Mesenchymal stem cell (in vitro differentiated cells and primary cell): Measurements from ENCODE around the gene SPATA31E1.

ENCODE experiments used
- DNase-seq: peaks from one replicate; pipeline ENCODE4 v3.0.0-alpha.2; 2013
- H2AFZ ChIP-seq: one replicate; pipeline ENCODE4 v1.6.1; 2013; ENCODE audit warnings: low read depth, mild to moderate bottlenecking, control low read depth, inconsistent platforms, low read length, moderate library complexity
- H2AK5ac ChIP-seq: 2 replicates; pipeline ENCODE4 v1.6.1; 2013; ENCODE audit warnings: low read length, moderate library complexity, mild to moderate bottlenecking, inconsistent platforms; ENCODE audit not compliant: severe bottlenecking
- H2BK120ac ChIP-seq: one replicate; pipeline ENCODE4 v1.6.1; 2013; ENCODE audit warnings: low read depth, mild to moderate bottlenecking, inconsistent platforms, low read length, moderate library complexity
- H2BK12ac ChIP-seq, 2 experiments: one replicate each; pipeline ENCODE4 v1.6.1; 2013; ENCODE audit warnings: inconsistent platforms in 2 of 2, low read length in 2 of 2, mild to moderate bottlenecking in 2 of 2, moderate library complexity in 2 of 2, control low read depth in 1 of 2
- H2BK15ac ChIP-seq: one replicate; pipeline ENCODE4 v1.6.1; 2013; ENCODE audit warnings: mild to moderate bottlenecking, low read depth, inconsistent platforms; ENCODE audit not compliant: poor library complexity, severe bottlenecking
- H2BK5ac ChIP-seq: 2 replicates; pipeline ENCODE4 v1.6.1; 2013; ENCODE audit warnings: low read depth, mild to moderate bottlenecking, low read length, control low read depth, inconsistent platforms; ENCODE audit not compliant: poor library complexity, severe bottlenecking
- H3K14ac ChIP-seq, 2 experiments: one replicate each; pipeline ENCODE4 v1.6.1; 2013; ENCODE audit warnings: inconsistent platforms in 2 of 2, low read length in 2 of 2, control low read depth in 1 of 2, mild to moderate bottlenecking in 1 of 2, moderate library complexity in 1 of 2
- H3K18ac ChIP-seq, 2 experiments: one replicate each; pipeline ENCODE4 v1.6.1; 2013; ENCODE audit warnings: inconsistent platforms in 2 of 2, low read length in 2 of 2, control low read depth in 1 of 2, low read depth in 1 of 2, mild to moderate bottlenecking in 1 of 2
- H3K23ac ChIP-seq, 2 experiments: one replicate each; pipeline ENCODE4 v1.6.1; 2013; ENCODE audit warnings: inconsistent platforms in 2 of 2, low read length in 2 of 2, mild to moderate bottlenecking in 2 of 2, moderate library complexity in 2 of 2, control low read depth in 1 of 2
- H3K27ac ChIP-seq: 2 replicates; pipeline ENCODE4 v1.5.1; 2013; ENCODE audit warnings: mild to moderate bottlenecking, moderate library complexity, low read length, control low read depth, inconsistent platforms; ENCODE audit not compliant: poor library complexity, severe bottlenecking
- H3K27me3 ChIP-seq, 2 experiments: 2 replicates each; pipeline versions ENCODE4 v1.6.1 to v1.7.0; 2013; ENCODE audit warnings: low read length in 2 of 2, mild to moderate bottlenecking in 2 of 2, moderate library complexity in 2 of 2, control low read depth in 1 of 2, inconsistent platforms in 1 of 2; ENCODE audit not compliant: control insufficient read depth in 1 of 2, insufficient read depth in 1 of 2
- H3K36me3 ChIP-seq, 2 experiments: 2 replicates each; pipeline versions ENCODE4 v1.6.1 to v1.7.0; 2013; ENCODE audit warnings: low read length in 2 of 2, control low read depth in 1 of 2, inconsistent platforms in 1 of 2, low read depth in 1 of 2, mild to moderate bottlenecking in 1 of 2; ENCODE audit not compliant: insufficient read depth in 2 of 2, control insufficient read depth in 1 of 2
- H3K4ac ChIP-seq, 2 experiments: one replicate each; pipeline ENCODE4 v1.6.1; 2013; ENCODE audit warnings: inconsistent platforms in 2 of 2, low read length in 2 of 2, mild to moderate bottlenecking in 2 of 2, moderate library complexity in 2 of 2, control low read depth in 1 of 2, low read depth in 1 of 2
- H3K4me1 ChIP-seq: 2 replicates; pipeline ENCODE4 v1.6.1; 2013; ENCODE audit warnings: low read depth, low read length, control low read depth; ENCODE audit not compliant: control insufficient read depth, insufficient read depth
- H3K4me2 ChIP-seq: 2 replicates; pipeline ENCODE4 v1.6.1; 2013; ENCODE audit warnings: low read length, mild to moderate bottlenecking, inconsistent platforms; ENCODE audit not compliant: poor library complexity, severe bottlenecking
- H3K4me3 ChIP-seq, 2 experiments: 2 replicates each; pipeline versions ENCODE4 v1.5.1 to v1.7.0; 2013; ENCODE audit warnings: low read length in 2 of 2, mild to moderate bottlenecking in 2 of 2, control low read depth in 1 of 2, low read depth in 1 of 2; ENCODE audit not compliant: insufficient read depth in 1 of 2
- H3K79me1 ChIP-seq: replicated peaks from 2 replicates; pipeline ENCODE4 v1.6.1; 2013; ENCODE audit warnings: mild to moderate bottlenecking, control low read depth, low read length, inconsistent platforms; ENCODE audit not compliant: poor library complexity, severe bottlenecking
- H3K9ac ChIP-seq: 2 replicates; pipeline ENCODE4 v1.7.0; 2013; ENCODE audit warnings: mild to moderate bottlenecking, low read length, moderate library complexity
- H3K9me3 ChIP-seq: 2 replicates; pipeline ENCODE4 v1.7.0; 2013; ENCODE audit warnings: mild to moderate bottlenecking, low read length; ENCODE audit not compliant: control insufficient read depth
- H4K8ac ChIP-seq: one replicate; pipeline ENCODE4 v1.6.1; 2013; ENCODE audit warnings: inconsistent platforms, mild to moderate bottlenecking, low read length, moderate library complexity
- H4K91ac ChIP-seq: one replicate; pipeline ENCODE4 v1.6.1; 2013; ENCODE audit warnings: mild to moderate bottlenecking, low read length, inconsistent platforms
- WGBS: methylation state at CpG from one replicate; pipeline ENCODE4 v1.1.7; 2013; ENCODE audit warnings: mixed read lengths; 5-methylcytosine and 5-hydroxymethylcytosine counted together

The SPATA31E1 gene

GRCh38 chr9:87853876-87854579 lies 28.6 kb upstream of the SPATA31E1 start:
- no peak overlapping the region for H4K91ac ChIP-seq
- H3K4me3 ChIP-seq: no peak overlapping the region
- 83% methylated on average over 1 of the region's 3 CpGs for WGBS
- no peaks in the 10 kb centered on the region for H3K79me1 ChIP-seq
- no peak overlapping the region for H3K4me2 ChIP-seq
- H3K18ac ChIP-seq: no peak overlapping the region
- H3K27ac ChIP-seq: no peak overlapping the region
- no peak overlapping the region for H4K8ac ChIP-seq
- H3K4me1 ChIP-seq: peaks cover 17% of the 10 kb centered on the region
- H3K4ac ChIP-seq: no peak overlapping the region
- H3K9me3 ChIP-seq: no peaks in the 10 kb centered on the region
- no peak overlapping the region for H3K23ac ChIP-seq
- H2AFZ ChIP-seq: no peak overlapping the region
- no peak overlapping the region for H2BK5ac ChIP-seq
- no peak overlapping the region for H3K14ac ChIP-seq
- H3K27me3 ChIP-seq: no peaks in the 10 kb centered on the region
- no peak overlapping the region for H2BK15ac ChIP-seq
- no peak for DNase-seq
- H2BK12ac ChIP-seq: no peak overlapping the region
- no peak overlapping the region for H2BK120ac ChIP-seq
- no peak overlapping the region for H3K9ac ChIP-seq
- no peak overlapping the region for H2AK5ac ChIP-seq
- H3K36me3 ChIP-seq: peaks cover 0 to 1% of the 10 kb centered on the region in 2 experiments

GRCh38 chr9:87854580-87854955 lies 28.1 kb upstream of the SPATA31E1 start:
- Histone ChIP-seq H3K14ac (no peak overlapping the region), H2BK120ac (no peak overlapping the region), H2AFZ (no peak overlapping the region), H4K8ac (no peak overlapping the region), H3K18ac (no peak overlapping the region), H3K4ac (no peak overlapping the region), H3K9me3 (no peaks in the 10 kb centered on the region), H3K4me1 (peaks cover 17% of the 10 kb centered on the region), H3K23ac (no peak overlapping the region), H2BK12ac (no peak overlapping the region), H4K91ac (no peak overlapping the region), H2AK5ac (no peak overlapping the region), H3K4me2 (no peak overlapping the region), H2BK5ac (no peak overlapping the region), H3K27ac (no peak overlapping the region), H3K27me3 (no peaks in the 10 kb centered on the region), H2BK15ac (no peak overlapping the region), H3K36me3 (peaks cover 0 to 3% of the 10 kb centered on the region in 2 experiments), H3K79me1 (no peaks in the 10 kb centered on the region), H3K4me3 (no peak overlapping the region), H3K9ac (no peak overlapping the region)
- DNase-seq: no peak
- WGBS: 70% methylated on average over 3 of the region's 5 CpGs

- peak overlapping the region in 1 of 2 experiments; percentile 28 for H3K14ac ChIP-seq
- no peak overlapping the region for H2BK15ac ChIP-seq
- H3K18ac ChIP-seq: no peak overlapping the region
- H3K27ac ChIP-seq: no peak overlapping the region
- no peaks in the 10 kb centered on the region for H3K27me3 ChIP-seq
- no peaks in the 10 kb centered on the region for H3K9me3 ChIP-seq
- no peak overlapping the region for H2AFZ ChIP-seq
- no peak overlapping the region for H3K23ac ChIP-seq
- no peak overlapping the region for H3K4me3 ChIP-seq
- H3K9ac ChIP-seq: no peak overlapping the region
- H2BK5ac ChIP-seq: no peak overlapping the region
- no peaks in the 10 kb centered on the region for H3K79me1 ChIP-seq
- H2BK12ac ChIP-seq: no peak overlapping the region
- peak overlapping the region; percentile 70 for H2AK5ac ChIP-seq
- no peak overlapping the region for H4K91ac ChIP-seq
- H4K8ac ChIP-seq: no peak overlapping the region
- no peak for DNase-seq
- 85% methylated on average over 3 of the region's 3 CpGs for WGBS
- H3K4me1 ChIP-seq: peaks cover 17% of the 10 kb centered on the region
- no peak overlapping the region for H3K4ac ChIP-seq
- H3K4me2 ChIP-seq: no peak overlapping the region
- H2BK120ac ChIP-seq: no peak overlapping the region
- H3K36me3 ChIP-seq: peaks cover 0 to 3% of the 10 kb centered on the region in 2 experiments
Observed at GRCh38 chr9:87855061-87855460, 27.6 kb upstream of the SPATA31E1 start.

GRCh38 chr9:87857141-87857947 lies 25.3 kb upstream of the SPATA31E1 start:
- no peak overlapping the region for H3K14ac ChIP-seq

More at GRCh38 chr9:87857141-87857947, 25.3 kb upstream of the SPATA31E1 start:
- Histone ChIP-seq H3K79me1 (no peaks in the 10 kb centered on the region), H3K4me3 (no peak overlapping the region), H3K36me3 (peaks cover 0 to 3% of the 10 kb centered on the region in 2 experiments), H3K27me3 (no peaks in the 10 kb centered on the region), H3K4ac (no peak overlapping the region), H2BK15ac (no peak overlapping the region), H4K8ac (no peak overlapping the region), H2AFZ (no peak overlapping the region), H2BK120ac (no peak overlapping the region), H3K4me1 (peaks cover 11% of the 10 kb centered on the region), H2BK12ac (no peak overlapping the region), H3K27ac (no peak overlapping the region), H3K9ac (no peak overlapping the region), H2AK5ac (no peak overlapping the region), H3K4me2 (no peak overlapping the region), H3K18ac (no peak overlapping the region), H2BK5ac (no peak overlapping the region), H4K91ac (no peak overlapping the region), H3K23ac (no peak overlapping the region), H3K9me3 (peaks cover 8% of the 10 kb centered on the region)
- DNase-seq: no peak
- WGBS: 91% methylated on average over 29 of the region's 29 CpGs
